K562 (cell line): ENCODE measurements around the gene POLD2. TPM values are rescaled to one million over a fixed set of nuclear protein-coding genes. Genes with fewer than 3 reads are reported as not detected.

Experiments used
- ATAC-seq: fragments of 200-7000 bp; cut with Tn5 transposase; 3 replicates; pipeline ENCODE4 v1.9.1; 2020; ENCODE audit warnings: moderate library complexity
- BruUV-seq: library from RNA; stranded (reverse); fragments of 400-500 nt; replicated peaks from 2 replicates; lab custom pipeline; 2021; lab: Mats Ljungman, UMichigan
- CTCF ChIA-PET: fragments of 300-600 bp; formaldehyde crosslinking; extraction: SDS; loops from one replicate; lab custom pipeline; 2021; ENCODE audit warnings: low intra/inter-chr PET ratio; lab: Yijun Ruan, JAX
- POLR2A ChIA-PET: fragments of 300-600, 350-650 bp; sonication (Branson Sonifier 250); formaldehyde crosslinking; extraction: SDS; loops from one replicate; lab custom pipeline; 2021; ENCODE audit warnings: antibody characterized with exemption, inconsistent platforms; lab: Yijun Ruan, JAX
- DNase-seq, 4 experiments: peaks; one replicate each; pipeline versions ENCODE4 v3.0.0 to v3.0.0-alpha.2; 2011 to 2018; ENCODE audit warnings: low spot score in 3 of 4, mixed read lengths in 3 of 4; ENCODE audit errors: extremely low read depth in 1 of 4
- FAIRE-seq: peaks from 2 replicates; lab custom pipeline; 2011; peaks lifted over from hg19 to GRCh38; lab: Jason Lieb, UNC
- H2AFZ ChIP-seq: 2 replicates; pipeline ENCODE4 v1.6.0; 2011; ENCODE audit warnings: low read depth, low read length, control low read depth, inconsistent platforms
- H3K27ac ChIP-seq: fragments of 200-600 bp; 3 replicates; pipeline ENCODE4 v1.8.0; 2011; ENCODE audit warnings: low read depth, mild to moderate bottlenecking, control low read depth, inconsistent platforms, low read length, moderate library complexity, mixed read lengths; ENCODE audit errors: extremely low read depth
- H3K27me3 ChIP-seq, 2 experiments: fragments of 300-600 bp in 1 of 2; 2 replicates in 1 of 2; 3 replicates in 1 of 2; pipeline versions ENCODE4 v1.6.0 to v1.8.0; 2011; ENCODE audit warnings: inconsistent platforms in 2 of 2, low read length in 2 of 2, mild to moderate bottlenecking in 1 of 2, mixed read lengths in 1 of 2, moderate library complexity in 1 of 2; ENCODE audit not compliant: control insufficient read depth in 2 of 2, insufficient read depth in 2 of 2
- H3K36me3 ChIP-seq: fragments of 300-600 bp; 3 replicates; pipeline ENCODE4 v1.8.0; 2011; ENCODE audit warnings: mild to moderate bottlenecking, low read length, inconsistent platforms; ENCODE audit not compliant: control insufficient read depth, insufficient read depth
- H3K4me1 ChIP-seq, 2 experiments: fragments of 200-600 bp in 1 of 2; replicated peaks in 1 of 2; 2 replicates in 1 of 2; 3 replicates in 1 of 2; pipeline versions ENCODE4 v1.5.1 to v1.8.0; 2011; ENCODE audit warnings: inconsistent platforms in 2 of 2, low read length in 2 of 2, mild to moderate bottlenecking in 1 of 2, mixed read lengths in 1 of 2, moderate library complexity in 1 of 2; ENCODE audit not compliant: control insufficient read depth in 2 of 2, insufficient read depth in 2 of 2
- H3K4me2 ChIP-seq: 2 replicates; pipeline ENCODE4 v1.6.1; 2011; ENCODE audit warnings: low read length, control low read depth, inconsistent platforms, mixed read lengths; ENCODE audit not compliant: insufficient read depth
- H3K4me3 ChIP-seq: fragments of 200-600 bp; sonication (generic), shearing (Covaris generic); 2 replicates; pipeline ENCODE4 v1.5.1; 2016; ENCODE audit warnings: control low read depth, inconsistent platforms
- H3K79me2 ChIP-seq: fragments of 200-600 bp; 3 replicates; pipeline ENCODE4 v1.8.0; 2011; ENCODE audit warnings: low read length, inconsistent platforms; ENCODE audit not compliant: control insufficient read depth, insufficient read depth
- H3K9ac ChIP-seq, 2 experiments: 2 replicates each; pipeline versions ENCODE4 v1.6.0 to v1.6.1; 2011; ENCODE audit warnings: low read depth in 2 of 2, low read length in 2 of 2, control low read depth in 1 of 2, inconsistent platforms in 1 of 2, mild to moderate bottlenecking in 1 of 2, mixed read lengths in 1 of 2; ENCODE audit not compliant: insufficient read depth in 1 of 2
- H3K9me1 ChIP-seq: one replicate; pipeline ENCODE4 v1.6.0; 2011; ENCODE audit warnings: inconsistent platforms, mild to moderate bottlenecking, low read length, moderate library complexity; ENCODE audit not compliant: control insufficient read depth, insufficient read depth
- H3K9me3 ChIP-seq: replicated peaks from 2 replicates; pipeline ENCODE4 v1.5.1; 2011; ENCODE audit warnings: low read depth, low read length, inconsistent platforms; ENCODE audit not compliant: control insufficient read depth, insufficient read depth
- H4K20me1 ChIP-seq: replicated peaks from 2 replicates; pipeline ENCODE4 v1.6.1; 2011; ENCODE audit warnings: low read length, inconsistent platforms, mixed read lengths; ENCODE audit not compliant: control insufficient read depth, insufficient read depth
- CBFB ChIP-seq: sonication (generic); formaldehyde crosslinking; IDR thresholded peaks from 2 replicates; pipeline ENCODE4 v1.4.0; 2020; ENCODE audit warnings: mild to moderate bottlenecking, missing genetic modification reagents
- GABPB2 ChIP-seq: fragments of 250-450 bp; sonication (Bioruptor Pico); conservative IDR thresholded peaks from 2 replicates; pipeline ENCODE4 v1.5.1; 2021; ENCODE audit warnings: mild to moderate bottlenecking
- RBFOX2 ChIP-seq: fragments of 200-400 bp; formaldehyde crosslinking; IDR thresholded peaks from 2 replicates; pipeline ENCODE4 v1.6.1; 2017; ENCODE audit warnings: low read depth, mild to moderate bottlenecking, low read length, moderate library complexity
- WGBS: fragments of 100-300 bp; shearing (Covaris generic); methylation state at CpG from one replicate; pipeline ENCODE4 v1.1.6; 2016; ENCODE audit warnings: low coverage, mixed read lengths; ENCODE audit not compliant: insufficient coverage; ENCODE audit errors: missing lambda C conversion rate; 5-methylcytosine and 5-hydroxymethylcytosine counted together
- in situ Hi-C: fragments of 300-500 bp; cut with MboI; formaldehyde crosslinking; loops from 4 replicates; pipeline ENCODE4 v1.15.0; 2018; ENCODE audit warnings: inconsistent platforms, mixed read lengths
- intact Hi-C: fragments of 100-400 bp; cut with micrococcal nuclease; formaldehyde crosslinking; loops from 2 replicates; pipeline ENCODE4 v1.14.2; 2022
- polyA plus RNA-seq, 8 experiments: library from polyadenylated mRNA; depleted of rRNA in 4 of 8; stranded (reverse) in 5 of 8; unstranded in 3 of 8; fragments of >200 nt; fragmentation: Nextera tagmentation in 2 of 8; fragmentation: Illumina TruSeq in 1 of 8; extraction: Ambion mirVana in 2 of 8; extraction: Trizol in 1 of 8; gene quantifications; 2 replicates each; pipeline versions ENCODE4 v1.2.1 to v1.2.3, GENCODE V29; 2011 to 2014; ENCODE audit warnings: inconsistent platforms in 1 of 8, missing spikeins in 1 of 8
- total RNA-seq, 7 experiments: library from RNA; depleted of rRNA in 6 of 7; stranded (reverse); fragments of >200 nt in 6 of 7; fragmentation: Illumina TruSeq in 2 of 7; extraction: Trizol in 2 of 7; gene quantifications; 2 replicates each; pipeline versions ENCODE4 v1.2.1 to v1.2.3, GENCODE V29; 2011 to 2021; ENCODE audit warnings: low replicate concordance in 1 of 7
- TF ChIP-seq, protein P1 (sequence below): fragments of 200-400 bp; formaldehyde crosslinking; IDR thresholded peaks from 2 replicates; pipeline ENCODE4 v1.6.1; 2017; ENCODE audit warnings: mild to moderate bottlenecking, low read depth, low read length, moderate library complexity
- TF ChIP-seq, protein P2 (sequence below): sonication (generic); formaldehyde crosslinking; IDR thresholded peaks from 2 replicates; pipeline ENCODE4 v1.8.0; 2022; ENCODE audit warnings: missing genetic modification reagents, mild to moderate bottlenecking, moderate library complexity, borderline replicate concordance

The POLD2 gene
- total and polyA plus RNA-seq, 9 of the 15 experiments (the other 6 are each of a cell fraction or from before 2014, with no cell fraction given): 29.7 to 259 (median 225) TPM

DNA sequence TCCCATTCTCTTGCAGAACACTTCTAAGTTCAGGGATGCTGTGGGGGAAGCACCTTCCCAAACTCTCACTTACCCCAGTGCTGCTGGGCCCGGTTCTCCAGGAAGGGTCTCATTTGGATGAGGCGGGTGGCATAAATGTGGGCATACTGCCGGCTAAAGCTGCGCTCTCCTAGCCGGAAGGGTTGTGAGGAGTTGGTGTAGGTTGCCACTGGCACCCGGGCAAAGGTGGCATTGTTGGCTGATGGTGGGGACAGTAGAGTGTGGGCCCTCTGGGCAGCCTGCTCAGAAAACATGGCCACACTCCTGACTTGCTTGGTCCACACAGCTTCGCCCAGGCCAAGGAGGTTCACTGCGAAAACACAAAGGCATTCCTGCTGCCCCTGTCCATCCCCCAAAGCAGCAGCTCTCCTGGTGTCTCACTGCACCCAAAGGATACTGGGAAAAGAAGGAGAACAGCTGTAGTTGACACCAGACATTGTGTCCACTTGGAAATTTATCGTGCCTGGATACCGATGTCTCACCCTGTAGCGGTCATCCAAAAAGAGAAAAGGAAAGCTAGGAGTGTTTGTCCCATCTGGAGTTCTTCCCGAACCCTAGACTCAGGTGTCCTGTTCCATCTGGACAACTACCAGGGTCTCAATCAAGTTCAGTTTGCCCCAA, 1.5 kb downstream of the POLD2 start:
- FAIRE-seq: no peak
- H3K79me2 ChIP-seq: peaks cover 48% of the 10 kb centered on the region
- CTCF ChIA-PET: no interaction called here
- peaks cover 4% of the 10 kb centered on the region for H3K9me1 ChIP-seq
- no peak for ATAC-seq
- H2AFZ ChIP-seq: no peak overlapping the region
- H3K4me3 ChIP-seq: peak overlapping the region; percentile 93; the same call in 1 of the 2 replicates
- H3K4me2 ChIP-seq: peak overlapping the region; percentile 91
- intact Hi-C loops (no loop called here), in situ Hi-C loops (no loop called here)
- H3K27ac ChIP-seq: no peak overlapping the region; the same call in 2 of the 3 replicates
- POLR2A ChIA-PET: interaction anchor here (1.0 to 3.4 kb wide), 4 partner anchors 7 to 24 kb away, joined by 5 to 12 read pairs (median 5); no protein-coding TSS in a partner anchor
- H3K4me1 ChIP-seq: peaks cover 14 to 27% of the 10 kb centered on the region in 2 experiments; a peak in 4 of 5 replicates
- peaks cover 7% of the 10 kb centered on the region; the same call in 1 of the 2 replicates for H4K20me1 ChIP-seq
- no peaks in the 10 kb centered on the region for H3K9me3 ChIP-seq
- TF ChIP-seq CBFB (CRISPR knock-in tag) (0 out of 2 replicates have a peak, but pooled peaks have one; percentile 38), RBFOX2 (peak; percentile 44; the same call in 1 of the 2 replicates), GABPB2 (no peak)
- TF ChIP-seq, protein P1, sequence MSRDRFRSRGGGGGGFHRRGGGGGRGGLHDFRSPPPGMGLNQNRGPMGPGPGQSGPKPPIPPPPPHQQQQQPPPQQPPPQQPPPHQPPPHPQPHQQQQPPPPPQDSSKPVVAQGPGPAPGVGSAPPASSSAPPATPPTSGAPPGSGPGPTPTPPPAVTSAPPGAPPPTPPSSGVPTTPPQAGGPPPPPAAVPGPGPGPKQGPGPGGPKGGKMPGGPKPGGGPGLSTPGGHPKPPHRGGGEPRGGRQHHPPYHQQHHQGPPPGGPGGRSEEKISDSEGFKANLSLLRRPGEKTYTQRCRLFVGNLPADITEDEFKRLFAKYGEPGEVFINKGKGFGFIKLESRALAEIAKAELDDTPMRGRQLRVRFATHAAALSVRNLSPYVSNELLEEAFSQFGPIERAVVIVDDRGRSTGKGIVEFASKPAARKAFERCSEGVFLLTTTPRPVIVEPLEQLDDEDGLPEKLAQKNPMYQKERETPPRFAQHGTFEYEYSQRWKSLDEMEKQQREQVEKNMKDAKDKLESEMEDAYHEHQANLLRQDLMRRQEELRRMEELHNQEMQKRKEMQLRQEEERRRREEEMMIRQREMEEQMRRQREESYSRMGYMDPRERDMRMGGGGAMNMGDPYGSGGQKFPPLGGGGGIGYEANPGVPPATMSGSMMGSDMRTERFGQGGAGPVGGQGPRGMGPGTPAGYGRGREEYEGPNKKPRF: no peak
- TF ChIP-seq, protein P2, sequence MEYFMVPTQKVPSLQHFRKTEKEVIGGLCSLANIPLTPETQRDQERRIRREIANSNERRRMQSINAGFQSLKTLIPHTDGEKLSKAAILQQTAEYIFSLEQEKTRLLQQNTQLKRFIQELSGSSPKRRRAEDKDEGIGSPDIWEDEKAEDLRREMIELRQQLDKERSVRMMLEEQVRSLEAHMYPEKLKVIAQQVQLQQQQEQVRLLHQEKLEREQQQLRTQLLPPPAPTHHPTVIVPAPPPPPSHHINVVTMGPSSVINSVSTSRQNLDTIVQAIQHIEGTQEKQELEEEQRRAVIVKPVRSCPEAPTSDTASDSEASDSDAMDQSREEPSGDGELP (CRISPR knock-in tag): no peak
- WGBS: 86% methylated on average over 12 of the region's 12 CpGs
- peak overlapping the region; percentile 88 to 90 for H3K9ac ChIP-seq
- H3K36me3 ChIP-seq: peaks cover 55% of the 10 kb centered on the region
- no peak for DNase-seq
- no TSS peak for BruUV-seq
- no peaks in the 10 kb centered on the region for H3K27me3 ChIP-seq
